Epithelial cell of proximal tubule (primary cell): ENCODE measurements around the gene FAM3D. TPM values are rescaled to one million over a fixed set of nuclear protein-coding genes. Genes with fewer than 3 reads are reported as not detected.

Experiments used
- DNase-seq: peaks from one replicate; pipeline ENCODE4 v3.0.0-alpha.2; 2011; ENCODE audit warnings: low read depth
- H3K4me3 ChIP-seq: 2 replicates; pipeline ENCODE4 v1.5.1; 2011; ENCODE audit warnings: low read depth, mild to moderate bottlenecking, low read length
- total RNA-seq: library from RNA; depleted of rRNA; stranded (reverse); fragments of >200 nt; gene quantifications from 2 replicates; pipeline ENCODE4 v1.2.3, GENCODE V29; 2015
- TF ChIP-seq, protein P1 (sequence below): conservative IDR thresholded peaks from 2 replicates; pipeline ENCODE4 v1.5.1; 2012; ENCODE audit warnings: low read depth, mild to moderate bottlenecking, low read length

The FAM3D gene
- total RNA-seq, 1 donor from 2014 or later: not detected

GRCh38 chr3:58661836-58662420, 4.6 kb downstream of the FAM3D start:
- DNase-seq: no peak
- no peak overlapping the region for H3K4me3 ChIP-seq
- TF ChIP-seq, protein P1, sequence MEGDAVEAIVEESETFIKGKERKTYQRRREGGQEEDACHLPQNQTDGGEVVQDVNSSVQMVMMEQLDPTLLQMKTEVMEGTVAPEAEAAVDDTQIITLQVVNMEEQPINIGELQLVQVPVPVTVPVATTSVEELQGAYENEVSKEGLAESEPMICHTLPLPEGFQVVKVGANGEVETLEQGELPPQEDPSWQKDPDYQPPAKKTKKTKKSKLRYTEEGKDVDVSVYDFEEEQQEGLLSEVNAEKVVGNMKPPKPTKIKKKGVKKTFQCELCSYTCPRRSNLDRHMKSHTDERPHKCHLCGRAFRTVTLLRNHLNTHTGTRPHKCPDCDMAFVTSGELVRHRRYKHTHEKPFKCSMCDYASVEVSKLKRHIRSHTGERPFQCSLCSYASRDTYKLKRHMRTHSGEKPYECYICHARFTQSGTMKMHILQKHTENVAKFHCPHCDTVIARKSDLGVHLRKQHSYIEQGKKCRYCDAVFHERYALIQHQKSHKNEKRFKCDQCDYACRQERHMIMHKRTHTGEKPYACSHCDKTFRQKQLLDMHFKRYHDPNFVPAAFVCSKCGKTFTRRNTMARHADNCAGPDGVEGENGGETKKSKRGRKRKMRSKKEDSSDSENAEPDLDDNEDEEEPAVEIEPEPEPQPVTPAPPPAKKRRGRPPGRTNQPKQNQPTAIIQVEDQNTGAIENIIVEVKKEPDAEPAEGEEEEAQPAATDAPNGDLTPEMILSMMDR: no peak

- TF ChIP-seq, protein P1: no peak
- no peak overlapping the region for H3K4me3 ChIP-seq
- DNase-seq: no peak
Observed at GRCh38 chr3:58660998-58661397, 5.6 kb downstream of the FAM3D start.

DNA sequence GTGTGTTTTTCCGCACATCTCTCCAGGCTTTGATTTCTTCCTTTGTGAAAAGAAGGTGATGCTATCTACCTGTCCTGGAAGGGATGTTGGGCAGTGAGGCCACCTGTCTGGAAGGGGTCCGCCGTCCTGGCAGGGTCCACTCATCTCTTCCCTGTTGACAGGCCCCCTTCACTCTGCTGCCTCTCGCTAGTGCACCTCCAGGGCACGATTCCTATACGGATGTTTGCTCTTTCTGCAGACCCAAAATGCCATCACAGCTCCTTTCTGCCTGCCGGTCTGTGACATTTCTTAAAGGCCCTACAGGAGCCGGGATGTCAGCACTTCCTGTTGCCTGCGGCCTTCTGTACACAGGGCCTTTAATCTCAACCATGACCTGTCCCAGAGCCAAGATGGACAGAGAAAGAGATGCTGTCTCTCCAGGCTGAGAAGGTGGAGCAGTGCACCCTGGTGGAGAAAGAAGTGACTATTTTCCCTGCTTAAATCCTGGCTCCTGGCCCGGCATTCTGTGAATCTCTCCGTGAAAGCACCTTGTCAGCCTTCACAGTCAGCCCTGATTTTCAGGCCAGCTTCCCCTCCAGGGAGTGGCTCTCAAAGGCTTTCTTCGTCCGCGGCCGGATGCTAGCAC, 7.4 kb downstream of the FAM3D start:
- TF ChIP-seq, protein P1: peak; percentile 69
- DNase-seq: no peak
- no peak overlapping the region for H3K4me3 ChIP-seq

DNA sequence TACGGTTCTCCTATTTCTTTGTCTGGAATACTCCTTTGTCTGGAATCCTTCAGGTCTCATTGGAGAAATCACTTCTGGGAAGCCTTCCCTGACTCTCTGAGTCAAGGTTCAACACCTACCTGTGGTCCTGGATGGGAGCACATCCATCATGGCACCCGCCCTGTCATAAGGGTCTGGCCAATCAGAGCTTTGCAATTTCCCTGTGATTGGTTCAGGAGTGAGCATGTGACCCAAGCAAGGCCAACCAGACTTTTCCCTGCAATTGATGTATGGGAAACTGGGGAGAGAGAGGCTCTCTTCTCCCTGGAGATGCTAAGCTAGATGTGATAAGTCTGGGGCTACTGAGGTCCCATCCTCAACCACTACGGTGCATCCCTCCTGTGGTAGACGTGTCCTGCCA, 8.1 kb downstream of the FAM3D start:
- no peak for DNase-seq
- TF ChIP-seq, protein P1: no peak
- H3K4me3 ChIP-seq: no peak overlapping the region

GRCh38 chr3:58657571-58658141, 8.9 kb downstream of the FAM3D start:
- no peak for DNase-seq
- TF ChIP-seq, protein P1: no peak
- H3K4me3 ChIP-seq: no peak overlapping the region

DNA sequence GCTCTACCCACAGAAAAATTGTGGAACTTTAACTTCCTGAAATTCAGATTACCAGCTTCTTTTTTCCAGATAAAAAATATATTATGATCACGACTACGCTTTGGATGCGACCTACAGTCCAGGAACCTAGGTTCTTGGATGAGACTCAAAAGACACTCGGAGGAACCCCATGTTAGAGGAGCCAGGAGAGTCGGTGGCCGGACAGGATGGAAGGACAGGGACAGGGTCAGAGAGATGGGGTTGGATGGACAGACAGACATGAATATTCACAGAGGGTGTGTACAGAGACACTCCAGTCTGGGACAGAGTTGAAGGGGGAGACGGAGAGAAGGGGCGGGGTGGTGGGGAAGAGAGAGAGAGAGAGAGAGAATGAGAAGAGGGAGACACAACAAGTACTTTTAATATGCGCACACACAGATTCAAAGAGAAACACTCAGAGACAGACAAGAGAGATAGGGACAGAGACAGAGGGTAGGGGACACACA, 9.5 kb downstream of the FAM3D start:
- DNase-seq: no peak
- TF ChIP-seq, protein P1: no peak
- H3K4me3 ChIP-seq: no peak overlapping the region
